Fibroblast of villous mesenchyme (primary cell): Measurements from ENCODE around the gene YWHAE. TPM values are rescaled to one million over a fixed set of nuclear protein-coding genes. Genes with fewer than 3 reads are reported as not detected.

Experiments
- DNase-seq: peaks from one replicate; pipeline ENCODE4 v3.0.0-alpha.2; 2010; ENCODE audit warnings: low read depth
- H3K4me3 ChIP-seq: 2 replicates; pipeline ENCODE4 v1.5.1; 2011; ENCODE audit warnings: low read depth, mild to moderate bottlenecking, low read length
- total RNA-seq: library from RNA; depleted of rRNA; stranded (reverse); fragments of >200 nt; gene quantifications from 2 replicates; pipeline ENCODE4 v1.2.3, GENCODE V29; 2012
- TF ChIP-seq, protein P1 (sequence below): IDR thresholded peaks from 2 replicates; pipeline ENCODE4 v1.5.1; 2012; ENCODE audit warnings: low read depth, mild to moderate bottlenecking, low read length; ENCODE audit not compliant: insufficient read depth

The YWHAE gene
- total RNA-seq, 1 donor, result 562 TPM

- no peak for DNase-seq
- H3K4me3 ChIP-seq, result no peak overlapping the region
- TF ChIP-seq, protein P1, sequence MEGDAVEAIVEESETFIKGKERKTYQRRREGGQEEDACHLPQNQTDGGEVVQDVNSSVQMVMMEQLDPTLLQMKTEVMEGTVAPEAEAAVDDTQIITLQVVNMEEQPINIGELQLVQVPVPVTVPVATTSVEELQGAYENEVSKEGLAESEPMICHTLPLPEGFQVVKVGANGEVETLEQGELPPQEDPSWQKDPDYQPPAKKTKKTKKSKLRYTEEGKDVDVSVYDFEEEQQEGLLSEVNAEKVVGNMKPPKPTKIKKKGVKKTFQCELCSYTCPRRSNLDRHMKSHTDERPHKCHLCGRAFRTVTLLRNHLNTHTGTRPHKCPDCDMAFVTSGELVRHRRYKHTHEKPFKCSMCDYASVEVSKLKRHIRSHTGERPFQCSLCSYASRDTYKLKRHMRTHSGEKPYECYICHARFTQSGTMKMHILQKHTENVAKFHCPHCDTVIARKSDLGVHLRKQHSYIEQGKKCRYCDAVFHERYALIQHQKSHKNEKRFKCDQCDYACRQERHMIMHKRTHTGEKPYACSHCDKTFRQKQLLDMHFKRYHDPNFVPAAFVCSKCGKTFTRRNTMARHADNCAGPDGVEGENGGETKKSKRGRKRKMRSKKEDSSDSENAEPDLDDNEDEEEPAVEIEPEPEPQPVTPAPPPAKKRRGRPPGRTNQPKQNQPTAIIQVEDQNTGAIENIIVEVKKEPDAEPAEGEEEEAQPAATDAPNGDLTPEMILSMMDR, result no peak
These were observed 48.7 kb downstream of the YWHAE start for GRCh38 chr17:1351275-1351674.

DNA sequence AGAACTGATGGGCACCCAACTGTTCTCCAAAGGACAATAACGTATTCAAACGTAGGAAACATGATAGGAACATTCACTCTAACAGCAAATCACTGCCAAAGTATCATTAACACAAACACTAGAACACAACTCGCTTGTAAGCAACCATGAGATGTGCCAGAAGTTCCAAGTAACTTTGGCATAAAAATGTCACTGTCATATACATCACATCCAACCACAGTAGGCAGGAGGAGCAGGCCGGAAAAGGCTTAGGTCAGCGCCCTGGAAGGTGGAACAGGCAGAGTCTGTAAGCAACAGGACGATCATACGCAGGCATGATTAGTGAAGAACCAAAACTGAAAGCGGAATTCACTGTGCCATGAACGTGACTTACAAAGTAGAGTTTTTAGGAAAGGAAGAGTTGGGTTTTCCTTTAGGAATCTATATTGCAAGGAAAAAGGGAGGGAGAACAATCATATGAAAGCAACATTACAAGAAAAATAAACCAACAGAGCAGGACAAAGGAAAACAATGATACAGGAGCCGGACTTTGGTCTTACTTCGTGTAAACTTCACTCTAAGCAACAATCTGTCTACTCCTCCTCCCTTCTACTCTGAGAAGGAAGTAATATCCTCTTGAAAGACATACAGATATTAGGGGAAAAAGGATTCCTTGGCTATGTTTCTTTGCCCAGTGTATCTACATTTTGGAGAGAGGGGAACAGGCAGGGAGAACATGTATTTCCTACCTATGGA is 52.3 kb downstream of the YWHAE start:
- peak overlapping the region; percentile 33 for H3K4me3 ChIP-seq
- TF ChIP-seq, protein P1, result no peak

DNA sequence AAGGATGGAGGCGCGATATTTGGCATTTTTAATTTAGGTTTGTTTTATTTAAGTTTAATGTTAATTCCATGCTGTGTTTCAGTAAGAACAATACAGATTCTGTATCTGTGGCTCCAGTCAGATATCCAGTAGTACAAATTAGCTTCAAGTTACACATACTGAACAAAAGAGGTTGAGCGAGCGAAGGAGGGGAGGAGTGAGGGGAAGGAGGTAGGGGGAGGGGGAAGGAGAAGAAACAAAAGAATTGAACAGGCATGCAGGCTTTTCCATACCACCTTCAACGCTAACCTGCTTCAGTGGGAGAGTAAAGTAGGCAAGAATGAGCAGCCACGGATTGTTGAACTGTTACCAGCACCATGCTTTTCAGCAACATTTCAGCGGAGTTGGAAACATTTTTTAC is 55.5 kb downstream of the YWHAE start:
- no peak for DNase-seq
- TF ChIP-seq, protein P1, result no peak
- no peak overlapping the region for H3K4me3 ChIP-seq

More for the DNA sequence above, 52.3 kb downstream of the YWHAE start:
- DNase-seq, result peak; percentile 79

- no peak for DNase-seq
- TF ChIP-seq, protein P1, result no peak
- H3K4me3 ChIP-seq, result no peak overlapping the region
These were observed 56.5 kb downstream of the YWHAE start for GRCh38 chr17:1343554-1343953.

DNA sequence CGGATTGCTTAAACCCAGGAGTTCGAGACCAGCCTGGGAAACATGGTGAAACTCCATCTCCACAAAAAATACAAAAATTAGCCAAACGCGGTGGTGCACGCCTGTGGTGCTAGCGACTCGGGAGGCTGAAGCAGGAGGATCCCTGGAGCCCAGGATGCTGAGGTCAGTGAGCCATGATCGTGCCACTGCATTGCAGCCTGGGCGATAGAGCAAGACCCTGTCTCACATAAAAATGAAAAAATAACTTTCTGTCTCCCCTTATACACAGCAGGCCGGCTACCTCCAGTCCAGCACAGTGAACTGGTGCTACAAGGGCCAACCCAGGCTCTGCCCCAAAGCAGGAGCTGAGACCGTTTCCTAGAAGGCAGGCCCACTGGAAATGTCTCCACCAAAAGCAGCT is 59.7 kb downstream of the YWHAE start:
- no peak for DNase-seq
- H3K4me3 ChIP-seq, result no peak overlapping the region
- TF ChIP-seq, protein P1, result no peak

GRCh38 chr17:1331708-1332107 is 68.3 kb downstream of the YWHAE start:
- no peak for DNase-seq
- no peak overlapping the region for H3K4me3 ChIP-seq
- TF ChIP-seq, protein P1, result no peak
